Upper lobe of right lung (tissue), 1 donor: ENCODE measurements around the gene TPCN2. TPM values are rescaled to one million over a fixed set of nuclear protein-coding genes. Genes with fewer than 3 reads are reported as not detected.
A peak's percentile ranks its signal among the peaks of the same experiment; 100 is the strongest.

ENCODE experiments used
- ATAC-seq: fragments of 200-7000 bp; cut with Tn5 transposase; one replicate; pipeline ENCODE4 v1.9.1; 2020; ENCODE audit warnings: mild to moderate bottlenecking, moderate library complexity
- DNase-seq: peaks from one replicate; pipeline ENCODE4 v3.0.0-alpha.2; 2020
- H3K27ac ChIP-seq: fragments of 200-600 bp; one replicate; pipeline ENCODE4 v1.8.0; 2022
- H3K27me3 ChIP-seq: fragments of 200-600 bp; one replicate; pipeline ENCODE4 v1.8.0; 2022; ENCODE audit warnings: mild to moderate bottlenecking
- H3K36me3 ChIP-seq: fragments of 200-600 bp; one replicate; pipeline ENCODE4 v1.8.0; 2022
- H3K4me1 ChIP-seq: fragments of 200-600 bp; one replicate; pipeline ENCODE4 v1.8.0; 2022
- H3K4me3 ChIP-seq: fragments of 200-600 bp; one replicate; pipeline ENCODE4 v1.8.0; 2022; ENCODE audit warnings: mild to moderate bottlenecking
- H3K9me3 ChIP-seq: fragments of 200-600 bp; one replicate; pipeline ENCODE4 v1.8.0; 2022
- intact Hi-C: fragments of 100-400 bp; cut with DNase I; formaldehyde crosslinking; loops from one replicate; pipeline ENCODE4 v1.11.0; 2022
- total RNA-seq: library from RNA; stranded (reverse); fragmentation: NEBNext Ultra II Directional; extraction: Animal tissue kit (Norgen Biotek cat#: 25700); gene quantifications from one replicate; pipeline ENCODE4 v1.2.1, GENCODE V29; 2021
- TF ChIP-seq, protein P1 (sequence below): fragments of 200-600 bp; IDR thresholded peaks from one replicate; pipeline ENCODE4 v1.8.0; 2022; ENCODE audit warnings: antibody characterized with exemption
- donor health status: DM: no; HTN: yes; CAD: no; lungs with severe emphysema.

TPCN2 gene
- total RNA-seq, 1 donor from 2014 or later: 16.6 TPM

DNA sequence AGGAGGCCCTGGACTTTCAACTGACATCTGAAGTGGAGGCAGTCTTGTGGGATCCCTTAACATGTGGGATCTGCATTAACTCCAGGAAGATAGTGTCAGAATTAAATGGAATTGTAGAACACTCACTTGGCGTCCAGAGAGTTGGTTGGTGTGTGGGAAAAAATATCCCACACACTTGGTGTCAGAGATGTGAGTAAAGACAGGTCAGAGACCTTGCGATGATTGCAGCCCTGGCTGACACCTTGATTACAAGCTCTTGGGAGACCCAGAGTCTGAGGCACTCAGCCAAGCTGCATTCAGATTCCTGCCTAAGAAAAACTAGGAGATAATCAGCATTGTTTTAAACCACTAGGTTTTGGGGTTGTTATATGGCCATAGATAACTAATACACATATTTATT is 7.2 kb upstream of the TPCN2 start:
- Histone ChIP-seq H3K4me3 (no peak overlapping the region), H3K27ac (no peak overlapping the region), H3K9me3 (no peaks in the 10 kb centered on the region), H3K4me1 (peaks cover 5% of the 10 kb centered on the region), H3K27me3 (no peaks in the 10 kb centered on the region), H3K36me3 (no peaks in the 10 kb centered on the region)
- no peak for DNase-seq
- TF ChIP-seq, protein P1, sequence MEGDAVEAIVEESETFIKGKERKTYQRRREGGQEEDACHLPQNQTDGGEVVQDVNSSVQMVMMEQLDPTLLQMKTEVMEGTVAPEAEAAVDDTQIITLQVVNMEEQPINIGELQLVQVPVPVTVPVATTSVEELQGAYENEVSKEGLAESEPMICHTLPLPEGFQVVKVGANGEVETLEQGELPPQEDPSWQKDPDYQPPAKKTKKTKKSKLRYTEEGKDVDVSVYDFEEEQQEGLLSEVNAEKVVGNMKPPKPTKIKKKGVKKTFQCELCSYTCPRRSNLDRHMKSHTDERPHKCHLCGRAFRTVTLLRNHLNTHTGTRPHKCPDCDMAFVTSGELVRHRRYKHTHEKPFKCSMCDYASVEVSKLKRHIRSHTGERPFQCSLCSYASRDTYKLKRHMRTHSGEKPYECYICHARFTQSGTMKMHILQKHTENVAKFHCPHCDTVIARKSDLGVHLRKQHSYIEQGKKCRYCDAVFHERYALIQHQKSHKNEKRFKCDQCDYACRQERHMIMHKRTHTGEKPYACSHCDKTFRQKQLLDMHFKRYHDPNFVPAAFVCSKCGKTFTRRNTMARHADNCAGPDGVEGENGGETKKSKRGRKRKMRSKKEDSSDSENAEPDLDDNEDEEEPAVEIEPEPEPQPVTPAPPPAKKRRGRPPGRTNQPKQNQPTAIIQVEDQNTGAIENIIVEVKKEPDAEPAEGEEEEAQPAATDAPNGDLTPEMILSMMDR: no peak
- intact Hi-C loops: no loop called here
- no peak for ATAC-seq

DNA sequence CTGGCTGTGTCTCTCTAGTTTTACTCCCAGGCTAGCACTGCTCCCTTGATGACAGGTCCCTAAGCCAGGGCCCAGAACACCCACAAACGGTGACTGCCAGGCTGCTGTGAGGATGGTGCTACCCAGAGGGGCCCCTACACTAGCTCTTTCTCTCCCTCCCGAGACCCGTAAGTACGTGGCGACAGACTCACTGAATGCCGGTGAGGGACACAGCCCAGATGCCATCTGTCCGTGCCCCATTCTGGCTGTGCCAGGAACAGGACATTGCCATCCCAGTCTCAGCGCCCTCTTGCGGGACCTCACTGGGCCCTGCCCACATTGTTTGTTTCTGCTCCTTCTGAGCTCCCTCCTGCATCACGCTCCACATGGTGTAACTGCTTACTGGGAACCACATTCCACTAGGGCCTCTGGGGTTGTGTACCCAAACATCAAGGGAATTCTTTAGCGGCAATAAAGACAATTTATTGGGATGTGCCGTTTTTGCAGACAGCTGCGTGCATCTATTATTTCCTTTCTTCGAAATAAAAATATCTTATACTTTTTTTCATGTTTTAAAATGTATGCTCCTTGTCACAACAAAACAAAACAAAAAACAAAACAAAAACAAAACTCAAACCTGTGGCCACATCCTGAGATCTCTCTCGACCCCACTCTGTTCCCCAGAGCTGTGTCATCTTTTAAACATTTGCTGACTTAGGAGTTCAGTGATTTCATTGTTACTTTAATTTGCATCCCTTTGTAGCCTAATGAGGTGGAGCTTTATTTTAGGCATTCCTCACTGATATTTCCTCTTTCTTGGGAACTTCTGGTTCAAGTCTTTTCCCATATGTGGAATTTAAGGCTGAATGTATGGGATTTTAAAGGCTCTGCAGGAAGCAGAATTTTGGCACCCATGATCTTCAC is 4.4 kb upstream of the TPCN2 start:
- H3K27ac ChIP-seq: no peak overlapping the region

DNA sequence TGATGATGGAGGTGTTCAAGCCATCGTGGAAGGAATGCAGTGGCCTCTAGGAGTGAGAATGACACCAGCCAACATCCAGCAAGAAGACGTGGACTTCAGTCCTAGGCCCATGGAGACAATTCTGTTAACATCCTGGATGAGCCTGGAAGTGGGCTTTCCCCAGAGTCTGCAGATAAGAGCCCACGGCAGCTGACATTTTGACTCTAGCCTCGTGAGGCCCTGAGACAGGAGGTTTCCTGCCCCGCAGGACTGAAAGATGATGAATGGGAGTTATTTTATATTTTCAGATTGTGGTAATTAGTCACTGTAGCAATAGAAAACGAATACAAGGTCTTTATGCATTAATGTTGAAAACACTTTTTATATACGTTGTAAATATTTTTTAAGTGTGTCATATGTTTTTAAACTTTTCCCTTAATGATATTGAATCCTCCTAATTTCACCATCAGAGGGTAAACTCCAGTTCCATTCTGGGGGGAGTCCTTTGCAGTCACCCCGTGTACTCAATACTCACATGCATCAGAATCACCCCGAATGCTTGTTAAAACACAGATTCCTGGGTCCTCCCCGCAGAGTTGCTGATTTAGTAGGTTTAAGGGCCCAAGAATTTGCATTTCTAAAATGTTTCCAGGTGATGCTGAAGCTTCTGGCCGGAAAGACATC is 570 bp upstream of the TPCN2 start:
- Histone ChIP-seq H3K27me3 (no peaks in the 10 kb centered on the region), H3K4me3 (peak overlapping the region; percentile 98), H3K9me3 (no peaks in the 10 kb centered on the region), H3K27ac (peak overlapping the region; percentile 18), H3K36me3 (no peaks in the 10 kb centered on the region), H3K4me1 (peaks cover 21% of the 10 kb centered on the region)
- intact Hi-C loops: no loop called here
- TF ChIP-seq, protein P1: no peak
- DNase-seq: no peak
- ATAC-seq: no peak

More for the DNA sequence above, 4.4 kb upstream of the TPCN2 start:
- intact Hi-C loops: no loop called here
- peaks cover 12% of the 10 kb centered on the region for H3K4me1 ChIP-seq
- TF ChIP-seq, protein P1: peak; percentile 61
- no peaks in the 10 kb centered on the region for H3K9me3 ChIP-seq
- ATAC-seq (peak; percentile 75), DNase-seq (peak; percentile 85)
- no peaks in the 10 kb centered on the region for H3K27me3 ChIP-seq
- H3K4me3 ChIP-seq: no peak overlapping the region
- no peaks in the 10 kb centered on the region for H3K36me3 ChIP-seq

DNA sequence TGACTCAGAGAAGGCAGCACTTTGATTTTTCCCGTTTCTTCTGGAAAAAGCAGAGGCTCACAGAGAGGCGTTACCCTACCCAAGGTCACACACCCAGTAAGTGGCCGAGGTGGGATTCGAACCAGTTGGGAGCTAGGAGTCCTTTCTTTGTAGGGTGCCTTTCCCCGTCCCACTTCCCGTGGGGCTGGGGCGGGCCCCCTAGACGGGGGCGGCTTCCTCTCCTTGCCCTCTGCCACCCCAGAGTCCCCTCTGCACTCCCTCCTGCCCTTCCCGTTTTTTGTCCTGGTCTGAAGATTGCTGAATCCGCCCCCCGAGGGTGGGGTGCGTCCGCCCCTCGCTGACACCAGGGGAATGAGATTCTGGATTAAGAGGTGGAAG is 747 bp downstream of the TPCN2 start:
- intact Hi-C loops: no loop called here
- no peaks in the 10 kb centered on the region for H3K36me3 ChIP-seq
- H3K4me3 ChIP-seq: peak overlapping the region; percentile 98
- H3K27ac ChIP-seq: peak overlapping the region; percentile 85
- ATAC-seq (peak; percentile 65), DNase-seq (peak; percentile 80)
- TF ChIP-seq, protein P1: no peak
- no peaks in the 10 kb centered on the region for H3K9me3 ChIP-seq
- H3K4me1 ChIP-seq: peaks cover 16% of the 10 kb centered on the region
- H3K27me3 ChIP-seq: no peaks in the 10 kb centered on the region

DNA sequence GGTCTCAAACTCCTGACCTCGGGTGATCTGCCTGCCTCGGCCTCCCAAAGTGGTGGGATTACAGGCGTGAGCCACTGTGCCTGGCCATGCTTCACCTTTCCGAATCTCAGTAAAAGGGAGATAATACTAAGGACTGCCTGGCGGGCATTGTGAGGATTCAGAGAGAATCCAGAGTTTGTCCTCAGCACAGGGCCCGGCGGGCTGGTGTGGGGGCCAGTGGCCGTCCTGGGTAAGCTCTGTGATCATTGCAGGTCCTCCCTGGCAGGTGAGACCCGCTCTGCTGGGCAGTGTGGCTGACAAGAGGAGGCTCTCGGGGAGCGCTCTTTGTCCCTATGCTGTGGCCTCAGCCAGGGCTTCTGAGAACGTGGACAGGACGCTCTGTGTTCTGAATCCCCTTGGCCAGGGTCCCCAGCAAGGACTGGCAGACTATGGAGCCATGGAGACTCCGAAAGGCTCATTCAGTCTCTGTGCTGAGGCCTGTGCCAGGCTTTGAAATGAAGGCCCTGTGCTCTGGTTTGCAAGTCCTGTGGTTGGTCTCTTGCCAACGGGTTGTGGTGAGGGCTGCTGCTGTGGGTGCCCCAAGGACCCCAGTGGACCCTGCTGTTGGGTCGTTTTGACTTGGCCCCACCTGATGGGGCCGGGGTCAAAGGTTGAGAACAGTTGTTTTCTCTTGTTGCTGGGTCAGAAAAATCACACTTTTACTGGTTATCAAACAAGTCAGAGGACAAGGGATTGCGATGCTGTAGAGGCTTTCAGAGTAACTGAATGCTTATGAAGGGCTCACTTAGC is 2.1 kb downstream of the TPCN2 start:
- TF ChIP-seq, protein P1: no peak
- Histone ChIP-seq H3K27ac (no peak overlapping the region), H3K27me3 (no peaks in the 10 kb centered on the region), H3K36me3 (peaks cover 8% of the 10 kb centered on the region), H3K4me3 (no peak overlapping the region), H3K4me1 (peaks cover 16% of the 10 kb centered on the region), H3K9me3 (no peaks in the 10 kb centered on the region)
- DNase-seq (no peak), ATAC-seq (no peak)
- intact Hi-C loops: no loop called here
